Stimulated activated CD4-positive, alpha-beta T cell treated with anti-CD3 and anti-CD28 coated beads, TNF-alpha, amount 100 ng/mL, for 1 hour (primary cell): ENCODE data around the gene MSANTD2.

Experiments used
- DNase-seq, 3 donors: peaks; one replicate each; pipeline ENCODE4 v3.0.0-alpha.2; 2020; ENCODE audit warnings: low read depth in 3 of 3, low spot score in 1 of 3

Gene MSANTD2

GRCh38 chr11:124756033-124756752 lies 44.0 kb downstream of the MSANTD2 start:
- DNase-seq: no peak

- no peak for DNase-seq
Measured at GRCh38 chr11:124754710-124755109, 45.5 kb downstream of the MSANTD2 start.

DNA sequence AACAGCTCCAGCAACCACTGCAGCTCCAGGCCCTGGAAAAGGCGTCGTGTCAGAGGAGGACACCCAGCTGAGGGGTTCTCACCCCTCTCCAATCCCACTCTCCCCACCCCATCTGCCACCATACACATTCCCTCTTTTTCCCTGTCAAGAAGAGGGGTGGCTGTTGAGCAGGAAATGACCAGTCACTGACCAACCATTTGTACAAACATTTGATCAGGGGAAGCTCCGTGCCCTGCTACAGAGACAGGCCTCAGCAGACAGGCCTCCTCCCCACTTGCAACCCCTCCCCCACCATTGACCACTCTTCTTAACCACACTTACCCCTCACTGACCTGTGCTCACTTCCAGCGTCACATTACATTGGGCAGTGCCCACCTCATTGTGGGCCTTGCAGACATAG lies 45.9 kb downstream of the MSANTD2 start:
- no peak for DNase-seq

DNA sequence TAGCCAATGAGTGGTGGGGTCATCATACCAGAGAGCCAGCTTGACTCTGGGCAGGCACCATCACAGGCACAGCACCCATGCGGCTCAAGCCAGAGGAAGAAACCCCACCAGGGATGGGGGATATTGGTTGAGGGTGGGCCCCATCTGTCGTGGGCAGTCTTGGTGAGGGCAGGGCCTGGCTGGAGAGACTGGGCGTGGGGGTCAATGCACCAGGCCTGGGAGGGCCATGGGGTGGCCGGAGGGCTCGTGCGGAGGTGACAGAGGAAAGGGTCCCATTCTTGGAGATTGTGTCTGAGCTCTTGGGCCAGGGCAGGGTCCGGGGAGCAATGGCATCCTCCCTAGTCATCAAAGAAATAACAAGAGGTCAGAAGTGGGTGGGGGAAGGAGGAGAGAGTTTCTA lies 46.6 kb downstream of the MSANTD2 start:
- no peak for DNase-seq

DNA sequence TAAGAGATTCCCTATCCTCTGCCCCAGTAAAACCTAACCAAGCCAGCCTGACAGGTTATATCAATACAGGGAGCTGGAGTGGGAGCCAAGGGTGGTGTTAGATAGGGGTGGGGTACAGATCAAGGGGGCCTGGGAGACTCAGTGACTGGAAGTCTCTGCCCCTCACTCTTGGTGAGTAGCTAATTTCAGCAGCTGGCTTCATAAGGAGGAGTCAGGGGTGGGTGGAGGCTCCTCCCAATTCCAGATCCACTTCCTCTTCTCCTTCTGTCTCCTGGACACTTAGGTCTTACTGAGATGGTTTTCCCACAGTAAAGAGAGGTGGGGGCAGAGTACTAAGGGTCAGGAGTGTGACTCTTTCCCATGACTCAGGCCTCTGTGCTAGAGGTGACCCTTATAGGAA lies 47.0 kb downstream of the MSANTD2 start:
- DNase-seq: no peak

DNA sequence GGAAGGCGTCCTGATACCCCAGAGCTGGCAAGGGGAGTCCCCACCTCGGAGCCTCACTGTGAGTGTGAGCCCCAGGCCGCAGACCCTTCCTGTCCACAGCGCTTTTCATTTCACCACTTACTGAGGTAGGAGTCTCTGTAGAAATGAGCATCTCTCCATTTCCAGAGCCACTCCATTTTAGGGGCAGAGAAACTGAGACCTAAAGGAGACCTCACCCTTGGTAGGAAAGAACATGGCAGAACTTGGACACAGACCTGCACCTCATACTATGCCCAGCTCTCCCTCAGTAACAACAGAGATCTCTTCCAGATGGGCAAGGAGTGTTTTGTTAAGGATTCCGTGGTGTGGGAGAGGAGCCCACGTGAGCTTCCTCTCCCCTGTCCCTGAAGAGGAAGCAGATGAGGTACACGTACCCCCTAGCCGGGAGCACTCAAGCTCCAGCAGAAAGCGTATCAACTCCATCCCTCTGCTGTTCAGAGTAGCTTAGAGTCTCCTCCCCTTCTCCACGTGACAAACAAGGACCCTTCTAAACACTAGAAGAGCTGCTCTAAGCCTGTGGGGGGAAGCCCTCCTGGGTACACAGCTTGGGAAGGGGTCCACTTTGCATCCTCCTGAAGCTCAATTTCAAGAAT lies 47.6 kb downstream of the MSANTD2 start:
- no peak for DNase-seq

DNA sequence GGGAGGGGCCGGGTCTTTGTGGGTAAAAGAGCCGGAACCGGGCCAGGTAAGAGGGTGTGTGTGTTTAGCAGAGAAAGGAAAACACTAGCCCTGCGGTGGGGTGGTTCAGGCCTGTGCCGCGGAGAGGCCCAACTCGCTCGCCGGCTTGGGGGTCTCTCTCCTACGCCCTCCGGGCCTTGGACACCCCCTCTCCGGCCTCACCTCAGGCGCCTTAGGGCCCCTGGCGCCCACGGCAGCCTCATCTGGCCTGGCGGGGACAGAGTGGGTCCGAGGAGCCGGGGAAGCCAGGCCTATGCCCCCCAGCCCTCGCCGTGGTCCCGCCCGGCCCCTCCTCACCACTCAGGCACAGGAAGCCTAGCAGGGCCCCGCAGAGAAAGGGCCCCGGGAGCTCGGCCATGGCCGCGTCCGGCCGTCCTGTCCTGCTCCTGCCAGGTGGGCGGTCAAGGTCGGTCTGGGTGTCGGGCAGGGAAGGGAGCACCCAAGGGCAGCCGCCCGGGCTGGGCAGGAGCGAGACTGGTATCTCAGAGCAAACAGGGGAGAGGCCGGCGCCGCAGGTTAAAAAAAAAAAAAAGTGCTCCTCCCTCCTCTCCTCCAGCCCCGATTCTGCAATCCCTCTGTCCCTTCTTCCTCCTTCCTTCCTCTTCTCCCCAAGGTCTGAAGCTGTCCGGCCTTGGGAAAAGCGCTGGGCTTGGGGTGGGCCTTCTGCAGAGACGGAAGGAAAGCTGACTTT lies 48.3 kb downstream of the MSANTD2 start, which contains the start of gene VSIG2:
Gene VSIG2, minus strand, starts transcription at position 515 of the 730 bp plus-strand sequence. Its CDS starts 118 bp downstream, at position 397.
- no peak for DNase-seq

DNA sequence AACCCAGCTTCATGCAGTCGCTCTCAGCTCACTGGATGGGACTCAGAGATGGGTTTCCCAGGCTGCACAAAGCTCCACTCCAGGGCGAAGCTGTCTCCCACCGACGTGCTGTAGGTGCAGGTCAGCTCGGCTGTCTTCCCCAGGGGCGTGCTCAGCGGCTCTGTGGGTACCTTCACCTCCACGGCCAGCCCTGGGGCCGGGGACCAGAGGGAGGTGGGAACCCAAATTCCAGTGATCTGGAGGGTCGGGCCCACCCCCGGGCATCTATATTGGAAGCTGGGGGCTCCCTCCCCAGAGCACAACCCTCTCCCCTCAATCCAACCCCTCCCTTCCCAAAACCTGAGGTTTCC lies 48.8 kb downstream of the MSANTD2 start:
- no peak for DNase-seq

DNA sequence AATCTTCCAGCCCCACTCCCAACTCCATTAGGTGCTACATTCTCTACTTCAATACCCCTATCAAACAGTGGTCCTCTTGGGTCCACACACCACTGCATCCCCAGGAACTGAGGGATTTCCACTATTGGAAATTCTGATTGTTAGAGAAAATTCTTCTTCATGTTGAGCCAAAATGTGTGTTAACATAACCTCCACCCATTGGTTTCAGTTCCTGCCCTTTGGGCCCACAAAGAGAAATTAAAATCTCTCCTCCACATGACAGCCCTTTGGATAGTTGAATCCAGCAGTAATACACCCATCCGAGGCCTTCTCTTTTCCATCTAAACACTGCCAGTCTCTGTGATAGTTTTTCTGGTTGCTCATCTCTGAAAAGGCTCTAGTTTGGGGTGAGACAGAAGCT lies 50.3 kb downstream of the MSANTD2 start:
- no peak for DNase-seq

DNA sequence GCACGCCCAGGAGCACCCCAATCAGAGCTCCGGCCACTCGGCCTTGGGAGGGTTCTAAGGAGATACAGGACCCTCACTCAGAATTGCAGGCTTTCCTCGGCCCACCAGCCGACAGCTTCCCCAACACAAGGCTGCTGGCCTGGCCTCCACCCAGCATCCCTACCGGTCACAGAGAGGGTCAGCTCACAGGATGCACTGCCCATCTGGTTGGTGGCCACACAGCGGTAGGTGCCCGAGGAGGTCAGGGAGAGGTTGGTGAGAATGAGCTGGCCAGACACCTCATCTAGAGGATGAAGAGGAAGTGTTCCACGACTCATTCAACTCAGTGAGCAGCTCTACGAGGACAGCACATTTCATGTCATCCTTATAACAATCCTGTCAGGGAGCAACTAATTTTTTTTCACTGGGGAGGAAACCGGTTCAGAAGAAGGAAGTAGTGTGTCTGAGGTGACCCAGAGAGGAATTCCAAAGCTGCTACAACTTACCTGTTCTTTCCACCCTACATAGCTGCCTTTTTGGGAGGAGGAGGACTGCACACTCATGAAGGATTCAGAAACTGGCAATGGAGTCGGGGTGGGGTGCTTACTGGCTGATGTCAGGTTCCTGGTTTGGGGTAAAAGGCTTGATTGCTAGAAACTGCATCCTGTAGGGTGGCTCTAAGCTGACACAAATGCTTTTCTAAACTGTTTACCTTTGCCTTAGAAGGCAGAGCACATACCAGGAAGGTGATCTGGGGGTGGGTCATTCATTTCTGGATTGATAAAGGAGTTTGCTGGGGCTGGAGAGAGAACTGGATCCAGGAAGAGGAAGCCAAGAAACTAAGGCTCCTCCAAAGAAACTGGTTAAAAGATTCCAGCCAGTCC lies 51.5 kb downstream of the MSANTD2 start:
- DNase-seq: no peak

DNA sequence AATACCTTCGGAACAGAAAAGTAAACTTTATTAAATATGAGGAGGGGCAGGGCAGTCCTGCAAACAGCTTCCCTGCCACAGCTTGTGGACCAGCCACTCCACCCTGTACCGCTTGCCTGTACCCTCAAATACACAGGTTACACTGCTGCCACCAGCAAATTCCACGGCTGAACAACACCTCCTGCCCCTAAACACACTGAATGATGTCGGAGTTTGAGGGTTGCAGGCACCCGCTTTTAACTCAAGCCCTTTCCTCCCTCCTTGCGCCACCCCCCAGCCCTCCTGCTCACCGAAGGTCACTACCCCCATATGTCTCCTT lies 52.1 kb downstream of the MSANTD2 start:
- DNase-seq: no peak

- no peak for DNase-seq
Measured at GRCh38 chr11:124747406-124748099, 52.7 kb downstream of the MSANTD2 start.

DNA sequence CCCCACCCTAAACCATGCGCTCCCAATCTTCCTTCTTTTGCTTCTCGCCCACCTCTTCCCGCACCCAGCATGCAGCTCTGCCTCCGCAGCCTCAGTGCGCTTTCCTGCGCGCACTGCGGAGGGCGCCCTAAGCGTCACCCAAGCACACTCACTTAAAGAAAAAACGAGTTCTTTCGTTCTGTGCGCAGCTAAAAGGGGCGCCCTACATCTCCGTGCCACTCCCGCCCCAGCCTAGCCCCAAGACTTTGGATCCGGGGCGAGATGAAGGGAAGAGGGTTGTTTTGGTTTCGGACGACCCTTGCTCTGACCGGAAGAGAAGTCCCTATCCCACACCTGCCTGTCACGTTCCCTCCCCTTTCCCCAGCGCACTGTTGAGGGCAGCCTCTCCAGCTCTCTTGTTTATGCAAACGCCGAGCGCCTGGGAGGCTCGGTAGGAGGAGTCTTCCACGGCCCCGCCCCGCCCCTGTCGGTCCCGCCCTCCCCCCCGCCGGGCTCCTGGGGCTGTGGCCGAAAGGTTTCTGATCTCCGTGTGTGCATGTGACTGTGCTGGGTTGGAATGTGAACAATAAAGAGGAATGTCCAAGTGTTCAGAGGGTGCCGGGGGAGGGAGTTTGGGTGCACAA lies 53.5 kb downstream of the MSANTD2 start:
- peak; percentile 45 to 71 (median 64) for DNase-seq

- no peak for DNase-seq
Measured at GRCh38 chr11:124745835-124746620, 54.2 kb downstream of the MSANTD2 start.

GRCh38 chr11:124745270-124745834 lies 54.9 kb downstream of the MSANTD2 start:
- DNase-seq: no peak

DNA sequence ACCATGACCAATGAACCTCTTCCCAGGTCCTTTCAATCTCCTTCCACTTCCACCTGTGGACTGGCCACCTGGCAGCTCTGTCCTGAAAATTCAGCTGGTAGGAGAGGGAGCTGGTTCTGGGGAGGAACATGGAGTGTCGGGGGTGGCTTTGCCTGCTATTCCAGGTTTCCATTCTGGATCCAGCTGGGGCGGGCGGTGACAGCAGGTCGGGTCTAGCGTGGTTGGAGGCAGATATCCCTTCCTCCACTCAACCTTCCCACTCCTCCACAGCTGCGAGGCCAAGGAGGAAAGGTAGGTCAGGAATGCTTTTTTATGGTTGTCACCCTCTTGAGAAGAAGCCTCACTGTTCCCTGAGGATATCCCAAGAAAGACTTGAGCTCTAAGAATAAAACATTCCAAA lies 57.2 kb downstream of the MSANTD2 start:
- no peak for DNase-seq

GRCh38 chr11:124742555-124742954 lies 57.7 kb downstream of the MSANTD2 start:
- no peak for DNase-seq

DNA sequence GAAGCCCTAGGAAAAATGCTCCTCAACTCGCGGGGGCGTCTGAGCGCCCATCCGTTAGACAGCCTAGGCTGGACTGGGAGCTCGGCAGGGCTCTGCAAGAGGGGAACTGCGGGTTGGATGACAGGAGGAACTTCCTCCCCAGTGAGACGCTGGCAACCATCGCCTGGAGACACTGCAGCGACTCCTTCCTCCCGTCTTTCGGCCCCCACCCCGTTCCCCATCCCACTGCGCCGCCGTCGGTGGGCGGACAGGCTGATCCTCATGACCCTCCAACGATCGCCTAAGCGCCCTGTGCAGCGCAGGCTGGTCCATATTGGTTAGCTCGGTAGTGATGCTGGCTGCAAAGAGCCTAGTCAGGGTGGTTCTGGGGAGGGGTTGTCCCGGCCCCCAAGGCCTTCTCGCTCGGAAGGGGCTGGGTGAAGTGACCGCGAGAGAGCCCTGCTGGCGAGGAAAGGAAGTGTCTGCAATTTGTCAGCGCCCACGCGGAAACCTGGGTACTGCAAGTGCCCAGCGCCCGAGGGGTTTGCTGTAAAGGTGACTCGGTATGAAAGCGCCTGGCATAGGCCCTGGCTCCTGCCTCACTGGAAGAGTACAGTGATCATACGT lies 59.8 kb downstream of the MSANTD2 start:
- DNase-seq: no peak
